GM12878 (cell line): Measurements from ENCODE around the gene SPAG7.

Experiments used
- DPF2 ChIP-seq: fragments of 450-650 bp; IDR thresholded peaks from 2 replicates; pipeline ENCODE4 v1.6.1; 2017; ENCODE audit warnings: mild to moderate bottlenecking
- RFX5 ChIP-seq: IDR thresholded peaks from 2 replicates; pipeline ENCODE4 v1.6.1; 2011; ENCODE audit warnings: low read depth, low read length, improper control_type of control experiment
- SIX5 ChIP-seq: IDR thresholded peaks from 2 replicates; pipeline ENCODE4 v1.6.1; 2011; ENCODE audit warnings: mild to moderate bottlenecking, low read depth, low read length, moderate library complexity; ENCODE audit not compliant: severe bottlenecking
- YY1 ChIP-seq: IDR thresholded peaks from 2 replicates; pipeline ENCODE4 v1.6.1; 2011; ENCODE audit warnings: low read depth, mild to moderate bottlenecking, low read length
- TF ChIP-seq, protein P1 (sequence below), 3 experiments: IDR thresholded peaks in 2 of 3; conservative IDR thresholded peaks in 1 of 3; 2 replicates each; pipeline ENCODE4 v1.5.1; 2011; ENCODE audit warnings: low read depth in 3 of 3, low read length in 3 of 3, mild to moderate bottlenecking in 3 of 3, control low read depth in 2 of 3, moderate library complexity in 2 of 3, inconsistent platforms in 1 of 3, mixed read lengths in 1 of 3; ENCODE audit not compliant: control insufficient read depth in 2 of 3, insufficient read depth in 1 of 3; ENCODE audit errors: extremely low read depth in 1 of 3
- TF ChIP-seq, protein P2 (sequence below): IDR thresholded peaks from 2 replicates; pipeline ENCODE4 v1.6.1; 2012; ENCODE audit warnings: mild to moderate bottlenecking, low read depth, low read length

DNA sequence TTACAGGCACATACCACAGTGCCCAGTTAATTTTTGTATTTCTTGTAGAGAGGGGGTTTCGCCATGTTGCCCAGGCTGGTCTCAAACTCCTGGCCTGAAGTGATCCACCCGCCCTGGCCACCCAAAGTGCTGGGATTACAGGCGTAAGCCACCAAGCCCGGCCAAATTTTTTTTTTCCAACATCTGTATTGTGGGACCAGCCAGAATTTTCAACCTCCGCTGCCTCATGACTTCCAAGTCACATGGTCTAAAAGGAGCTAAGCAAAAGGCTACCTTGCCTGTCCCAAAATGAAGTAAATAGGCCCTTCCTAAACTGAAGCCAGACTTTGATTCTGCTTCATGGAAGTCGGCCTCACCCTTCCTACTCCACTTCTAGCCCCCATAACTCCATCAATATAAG, 4.2 kb upstream of the SPAG7 start:
- TF ChIP-seq, protein P1, sequence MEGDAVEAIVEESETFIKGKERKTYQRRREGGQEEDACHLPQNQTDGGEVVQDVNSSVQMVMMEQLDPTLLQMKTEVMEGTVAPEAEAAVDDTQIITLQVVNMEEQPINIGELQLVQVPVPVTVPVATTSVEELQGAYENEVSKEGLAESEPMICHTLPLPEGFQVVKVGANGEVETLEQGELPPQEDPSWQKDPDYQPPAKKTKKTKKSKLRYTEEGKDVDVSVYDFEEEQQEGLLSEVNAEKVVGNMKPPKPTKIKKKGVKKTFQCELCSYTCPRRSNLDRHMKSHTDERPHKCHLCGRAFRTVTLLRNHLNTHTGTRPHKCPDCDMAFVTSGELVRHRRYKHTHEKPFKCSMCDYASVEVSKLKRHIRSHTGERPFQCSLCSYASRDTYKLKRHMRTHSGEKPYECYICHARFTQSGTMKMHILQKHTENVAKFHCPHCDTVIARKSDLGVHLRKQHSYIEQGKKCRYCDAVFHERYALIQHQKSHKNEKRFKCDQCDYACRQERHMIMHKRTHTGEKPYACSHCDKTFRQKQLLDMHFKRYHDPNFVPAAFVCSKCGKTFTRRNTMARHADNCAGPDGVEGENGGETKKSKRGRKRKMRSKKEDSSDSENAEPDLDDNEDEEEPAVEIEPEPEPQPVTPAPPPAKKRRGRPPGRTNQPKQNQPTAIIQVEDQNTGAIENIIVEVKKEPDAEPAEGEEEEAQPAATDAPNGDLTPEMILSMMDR (IDR thresholded peaks at IDR 0.05 in 2 of 3, conservative IDR thresholded peaks at IDR 0.05 in 1 of 3; ENCODE audit: control insufficient read depth in 2 of 3, extremely low read depth in 1 of 3, insufficient read depth in 1 of 3, low read depth in 3 of 3, low read length in 3 of 3) = no peak
- TF ChIP-seq YY1 = no peak
- TF ChIP-seq, protein P2, sequence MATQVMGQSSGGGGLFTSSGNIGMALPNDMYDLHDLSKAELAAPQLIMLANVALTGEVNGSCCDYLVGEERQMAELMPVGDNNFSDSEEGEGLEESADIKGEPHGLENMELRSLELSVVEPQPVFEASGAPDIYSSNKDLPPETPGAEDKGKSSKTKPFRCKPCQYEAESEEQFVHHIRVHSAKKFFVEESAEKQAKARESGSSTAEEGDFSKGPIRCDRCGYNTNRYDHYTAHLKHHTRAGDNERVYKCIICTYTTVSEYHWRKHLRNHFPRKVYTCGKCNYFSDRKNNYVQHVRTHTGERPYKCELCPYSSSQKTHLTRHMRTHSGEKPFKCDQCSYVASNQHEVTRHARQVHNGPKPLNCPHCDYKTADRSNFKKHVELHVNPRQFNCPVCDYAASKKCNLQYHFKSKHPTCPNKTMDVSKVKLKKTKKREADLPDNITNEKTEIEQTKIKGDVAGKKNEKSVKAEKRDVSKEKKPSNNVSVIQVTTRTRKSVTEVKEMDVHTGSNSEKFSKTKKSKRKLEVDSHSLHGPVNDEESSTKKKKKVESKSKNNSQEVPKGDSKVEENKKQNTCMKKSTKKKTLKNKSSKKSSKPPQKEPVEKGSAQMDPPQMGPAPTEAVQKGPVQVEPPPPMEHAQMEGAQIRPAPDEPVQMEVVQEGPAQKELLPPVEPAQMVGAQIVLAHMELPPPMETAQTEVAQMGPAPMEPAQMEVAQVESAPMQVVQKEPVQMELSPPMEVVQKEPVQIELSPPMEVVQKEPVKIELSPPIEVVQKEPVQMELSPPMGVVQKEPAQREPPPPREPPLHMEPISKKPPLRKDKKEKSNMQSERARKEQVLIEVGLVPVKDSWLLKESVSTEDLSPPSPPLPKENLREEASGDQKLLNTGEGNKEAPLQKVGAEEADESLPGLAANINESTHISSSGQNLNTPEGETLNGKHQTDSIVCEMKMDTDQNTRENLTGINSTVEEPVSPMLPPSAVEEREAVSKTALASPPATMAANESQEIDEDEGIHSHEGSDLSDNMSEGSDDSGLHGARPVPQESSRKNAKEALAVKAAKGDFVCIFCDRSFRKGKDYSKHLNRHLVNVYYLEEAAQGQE = no peak
- no peak for TF ChIP-seq RFX5
- no peak for TF ChIP-seq SIX5
- TF ChIP-seq DPF2 = no peak
